ENCODE data around the gene COL5A1.

The COL5A1 gene

DNA sequence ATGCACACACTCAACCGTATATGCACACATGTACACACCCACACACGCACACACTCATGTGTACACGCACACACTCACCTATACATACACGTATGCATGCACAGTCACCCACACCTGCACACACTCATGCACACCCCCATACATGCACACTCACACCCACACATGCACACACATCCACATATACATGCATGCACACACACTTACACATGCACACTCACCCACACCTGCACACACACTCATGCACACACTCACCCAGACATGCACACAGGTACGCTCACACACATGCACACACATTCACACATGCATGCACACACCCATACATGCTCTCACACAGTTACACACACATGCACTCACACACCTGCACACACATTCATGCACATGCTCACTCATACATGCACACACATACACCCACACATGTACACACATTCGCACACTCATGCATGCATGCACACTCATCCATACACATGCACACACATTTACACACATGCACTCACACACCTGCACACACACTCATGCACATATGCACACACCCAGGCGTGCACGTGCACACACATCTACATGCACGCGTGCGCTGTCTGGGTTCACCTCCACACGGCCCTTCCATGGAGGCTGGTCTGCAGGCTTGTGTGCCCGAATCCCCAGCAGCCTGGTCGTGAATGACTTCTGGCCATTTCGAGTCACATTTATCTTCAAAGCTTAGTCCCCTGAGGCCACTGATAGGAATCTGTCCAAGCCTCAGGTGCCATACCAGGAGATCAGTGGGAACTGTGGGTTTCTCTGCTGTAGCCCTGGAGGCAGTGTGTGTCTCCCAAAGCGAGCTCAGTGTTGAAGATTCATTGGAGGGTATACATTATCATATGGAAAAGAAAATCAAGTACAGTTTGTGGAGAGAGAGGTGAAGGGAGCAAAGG, 103.0 kb downstream of the COL5A1 start:
- H3K4me3 ChIP-seq (ENCODE audit: low read depth, low read length) = no peak overlapping the region
- TF ChIP-seq CTCF (IDR thresholded peaks at IDR 0.05; ENCODE audit: low read depth, low read length, missing control alignments) = no peak
- no peak for DNase-seq (ENCODE audit: low read depth)

- no peak overlapping the region for H3K4me3 ChIP-seq (ENCODE audit: low read depth, low read length)
- DNase-seq (ENCODE audit: low read depth) = no peak
- TF ChIP-seq CTCF (IDR thresholded peaks at IDR 0.05; ENCODE audit: low read depth, low read length, missing control alignments) = no peak
Observed at GRCh38 chr9:134747951-134748489, 106.4 kb downstream of the COL5A1 start.

DNA sequence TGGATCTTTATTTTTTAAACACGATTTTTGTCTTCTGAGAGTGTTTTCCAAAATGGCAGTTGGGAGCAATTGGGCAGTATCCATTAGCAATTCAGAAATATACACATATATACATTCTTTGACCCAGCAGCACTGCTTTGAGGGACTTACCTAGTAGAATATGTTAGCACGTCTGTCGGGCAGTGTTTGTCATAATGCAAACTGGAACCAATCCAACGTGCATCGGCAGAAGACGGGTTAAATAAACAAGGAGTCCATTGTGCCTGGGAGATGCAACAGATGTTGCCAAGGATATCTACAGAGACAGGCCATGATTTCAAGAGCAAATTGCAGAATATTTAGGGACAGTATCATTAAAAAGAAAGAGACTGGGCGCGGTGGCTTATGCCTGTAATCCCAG, 107.0 kb downstream of the COL5A1 start:
- H3K4me3 ChIP-seq (ENCODE audit: low read depth, low read length) = no peak overlapping the region
- no peak for DNase-seq (ENCODE audit: low read depth)
- no peak for TF ChIP-seq CTCF (IDR thresholded peaks at IDR 0.05; ENCODE audit: low read depth, low read length, missing control alignments)

- no peak for DNase-seq (ENCODE audit: low read depth)
Observed at GRCh38 chr9:134750450-134751155, 109.0 kb downstream of the COL5A1 start.

GRCh38 chr9:134751622-134752021, 110.0 kb downstream of the COL5A1 start:
- H3K4me3 ChIP-seq (ENCODE audit: low read depth, low read length) = no peak overlapping the region
- TF ChIP-seq CTCF (IDR thresholded peaks at IDR 0.05; ENCODE audit: low read depth, low read length, missing control alignments) = no peak
- no peak for DNase-seq (ENCODE audit: low read depth)

More at GRCh38 chr9:134750450-134751155, 109.0 kb downstream of the COL5A1 start:
- H3K4me3 ChIP-seq (ENCODE audit: low read depth, low read length) = no peak overlapping the region
- no peak for TF ChIP-seq CTCF (IDR thresholded peaks at IDR 0.05; ENCODE audit: low read depth, low read length, missing control alignments)

DNA sequence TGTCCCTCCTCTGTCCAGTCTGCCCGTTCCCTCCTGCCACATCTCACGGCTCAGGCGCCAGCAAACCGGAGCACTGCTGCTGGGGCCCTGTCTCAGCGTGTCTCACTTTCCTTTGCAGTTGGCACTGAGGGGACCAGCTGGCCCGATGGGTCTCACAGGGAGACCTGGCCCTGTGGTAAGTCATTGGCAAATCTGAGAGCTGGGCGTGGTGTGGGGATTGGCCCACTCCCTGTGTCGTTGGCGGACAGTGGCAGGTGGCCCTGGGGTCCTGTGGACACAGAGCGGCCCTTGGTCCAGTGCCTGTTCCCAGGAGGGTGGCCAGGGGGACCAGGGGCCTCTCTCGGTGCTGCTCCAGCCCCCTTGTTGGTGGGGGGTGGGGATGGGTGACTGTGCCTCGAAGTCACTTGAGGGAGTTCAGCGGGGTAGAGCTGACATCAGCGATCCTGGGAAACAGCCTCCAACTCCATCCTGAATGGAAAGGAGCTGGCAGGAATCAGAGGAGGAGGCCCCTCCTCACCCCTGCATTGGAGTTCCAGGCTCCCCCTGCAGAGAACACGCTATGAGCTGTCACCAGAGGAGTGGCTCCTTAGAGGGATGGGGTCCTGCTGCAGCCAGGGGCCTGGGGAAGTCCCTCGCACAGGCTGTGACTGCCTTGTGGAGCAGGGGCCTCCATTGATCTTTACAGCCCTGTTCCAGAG, 111.0 kb downstream of the COL5A1 start:
- H3K4me3 ChIP-seq (ENCODE audit: low read depth, low read length) = no peak overlapping the region
- no peak for TF ChIP-seq CTCF (IDR thresholded peaks at IDR 0.05; ENCODE audit: low read depth, low read length, missing control alignments)
- DNase-seq (ENCODE audit: low read depth) = no peak

Measured in GM12864 (cell line).